ENCODE results near the gene LRRC7. TPM values are rescaled to one million over a fixed set of nuclear protein-coding genes. Genes with fewer than 3 reads are reported as not detected.

LRRC7 gene
- total and polyA plus RNA-seq, 9 donors: 0.01 to 0.45 (median 0.13) TPM; not detected in 4

- intact Hi-C loops (cut with DNase I): loop anchor here in 1 of 4 donors (5.0 kb wide), 1 partner anchor 1658 kb away; no protein-coding TSS in a partner anchor
- TF ChIP-seq EP300 (IDR thresholded peaks at IDR 0.05) (no peak), CTCF (IDR thresholded peaks at IDR 0.05) (no peak), POLR2A (IDR thresholded peaks at IDR 0.05) (no peak)
- no peak overlapping the region for H3K27ac ChIP-seq
- no peaks in the 10 kb centered on the region for H3K4me1 ChIP-seq (ENCODE audit: insufficient read depth)
- no peaks in the 10 kb centered on the region for H3K36me3 ChIP-seq
- no peaks in the 10 kb centered on the region for H3K27me3 ChIP-seq
- H3K4me3 ChIP-seq: no peak overlapping the region
- no peak for DNase-seq
- WGBS, 3 donors: 71 to 75% (median 74%) methylated on average over 2 of the region's 2 CpGs
- no peaks in the 10 kb centered on the region for H3K9me3 ChIP-seq
Observed at GRCh38 chr1:69744381-69744780, 176.7 kb downstream of the LRRC7 start.

- Histone ChIP-seq H3K27me3 (no peaks in the 10 kb centered on the region), H3K9me3 (no peaks in the 10 kb centered on the region), H3K4me3 (no peak overlapping the region), H3K27ac (no peak overlapping the region), H3K36me3 (no peaks in the 10 kb centered on the region), H3K4me1 (ENCODE audit: insufficient read depth) (no peaks in the 10 kb centered on the region)
- no peak for TF ChIP-seq EP300 (IDR thresholded peaks at IDR 0.05)
- TF ChIP-seq POLR2A (IDR thresholded peaks at IDR 0.05): no peak
- no peak for TF ChIP-seq CTCF (IDR thresholded peaks at IDR 0.05)
- 73 to 81% (median 73%) methylated on average over 2 of the region's 2 CpGs for WGBS, 3 donors
- no peak for DNase-seq
- intact Hi-C loops (cut with DNase I): no loop called here
Observed at GRCh38 chr1:69747207-69747606, 179.5 kb downstream of the LRRC7 start.

DNA sequence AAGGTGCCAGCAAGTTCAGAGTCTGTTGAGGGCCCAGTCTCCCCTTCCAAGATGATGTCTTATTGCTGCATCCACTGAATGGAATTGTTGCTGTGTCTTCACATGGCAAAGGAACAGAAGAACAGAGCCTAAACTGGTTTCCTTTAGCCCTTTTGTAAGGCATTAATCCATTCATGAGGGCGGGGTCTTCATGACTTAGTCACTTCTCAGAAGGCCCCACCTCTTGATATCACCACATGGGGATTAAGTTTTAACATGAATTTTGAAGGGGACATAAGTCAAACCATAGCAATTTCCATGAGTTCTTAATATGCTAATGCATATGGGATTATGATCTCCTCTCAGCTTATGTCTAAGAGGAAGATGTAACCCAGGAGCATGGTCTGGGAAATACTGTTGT is 182.9 kb downstream of the LRRC7 start:
- no peak for DNase-seq
- H3K27me3 ChIP-seq: no peaks in the 10 kb centered on the region
- H3K27ac ChIP-seq: no peak overlapping the region
- no peak for TF ChIP-seq CTCF (IDR thresholded peaks at IDR 0.05)
- no peak for TF ChIP-seq EP300 (IDR thresholded peaks at IDR 0.05)
- no peak for TF ChIP-seq POLR2A (IDR thresholded peaks at IDR 0.05)
- no peak overlapping the region for H3K4me3 ChIP-seq
- intact Hi-C loops (cut with DNase I): no loop called here
- 84 to 100% (median 92%) methylated on average over 1 of the region's 1 CpG for WGBS, 3 donors
- no peaks in the 10 kb centered on the region for H3K36me3 ChIP-seq
- no peaks in the 10 kb centered on the region for H3K4me1 ChIP-seq (ENCODE audit: insufficient read depth)
- no peaks in the 10 kb centered on the region for H3K9me3 ChIP-seq

- TF ChIP-seq CTCF (IDR thresholded peaks at IDR 0.05): no peak
- TF ChIP-seq EP300 (IDR thresholded peaks at IDR 0.05): no peak
- TF ChIP-seq POLR2A (IDR thresholded peaks at IDR 0.05): no peak
- H3K27me3 ChIP-seq: no peaks in the 10 kb centered on the region
- DNase-seq: no peak
- intact Hi-C loops (cut with DNase I): no loop called here
- H3K9me3 ChIP-seq: no peaks in the 10 kb centered on the region
- 77 to 86% (median 80%) methylated on average over 2 of the region's 2 CpGs for WGBS, 3 donors
- no peaks in the 10 kb centered on the region for H3K4me1 ChIP-seq (ENCODE audit: insufficient read depth)
- H3K4me3 ChIP-seq: no peak overlapping the region
- no peaks in the 10 kb centered on the region for H3K36me3 ChIP-seq
- H3K27ac ChIP-seq: no peak overlapping the region
Observed at GRCh38 chr1:69752831-69753230, 185.1 kb downstream of the LRRC7 start.

All from ovary (tissue), 9 donors.